Esophagus squamous epithelium (tissue), 4 donors: ENCODE data around the gene GGCX.

ENCODE experiments used
- CTCF ChIP-seq, 6 experiments: fragments of 450-650 bp in 4 of 6; fragments of 200-600 bp in 2 of 6; sonication (generic) in 2 of 6; IDR thresholded peaks; one replicate each; pipeline ENCODE4 v1.5.1; 2016 to 2019; ENCODE audit warnings: antibody characterized with exemption in 6 of 6, mild to moderate bottlenecking in 4 of 6, moderate library complexity in 4 of 6
- POLR2A ChIP-seq, 4 donors: fragments of 450-650 bp; IDR thresholded peaks; one replicate each; pipeline ENCODE4 v1.6.1; 2017; ENCODE audit warnings: antibody characterized with exemption in 4 of 4, mild to moderate bottlenecking in 4 of 4, moderate library complexity in 3 of 4

- TF ChIP-seq CTCF (IDR thresholded peaks at IDR 0.05) (peak in 4 of 6 experiments; percentile 22 to 75 (median 58)), POLR2A (IDR thresholded peaks at IDR 0.05) (peak in 2 of 4 donors; percentile 63 to 87)
These were observed at the start of gene GGCX for GRCh38 chr2:85561280-85562212.
